KMS-11 (cell line): ENCODE measurements around the gene APBA1.
A peak's percentile ranks its signal among the peaks of the same experiment; 100 is the strongest.

ENCODE experiments used
- H2AFZ ChIP-seq: fragments of 200-600 bp; sonication (generic); 2 replicates; pipeline ENCODE4 v1.6.1; 2016; ENCODE audit warnings: antibody characterized with exemption, mixed run types, low read depth
- H3K27ac ChIP-seq: fragments of 200-600 bp; sonication (generic); 2 replicates; pipeline ENCODE4 v1.6.1; 2016; ENCODE audit warnings: mild to moderate bottlenecking, mixed run types
- H3K27me3 ChIP-seq: fragments of 200-600 bp; sonication (generic); 2 replicates; pipeline ENCODE4 v1.6.1; 2017; ENCODE audit warnings: mild to moderate bottlenecking, low read depth, mixed run types, moderate library complexity; ENCODE audit not compliant: insufficient read depth
- H3K36me3 ChIP-seq: fragments of 200-600 bp; sonication (generic); 2 replicates; pipeline ENCODE4 v1.6.1; 2017; ENCODE audit warnings: mild to moderate bottlenecking, mixed run types; ENCODE audit not compliant: insufficient read depth
- H3K4me1 ChIP-seq: fragments of 200-600 bp; sonication (generic); 2 replicates; pipeline ENCODE4 v1.6.1; 2016; ENCODE audit warnings: mild to moderate bottlenecking, low read depth, mixed run types; ENCODE audit not compliant: poor library complexity, severe bottlenecking
- H3K4me2 ChIP-seq: fragments of 200-600 bp; sonication (generic); 2 replicates; pipeline ENCODE4 v1.7.0; 2016; ENCODE audit warnings: mild to moderate bottlenecking, mixed run types
- H3K4me3 ChIP-seq: fragments of 200-600 bp; sonication (generic); IDR thresholded peaks from 2 replicates; pipeline ENCODE4 v1.6.1; 2017; ENCODE audit warnings: low read depth, low read length, mixed read lengths; ENCODE audit not compliant: insufficient read depth
- H3K79me2 ChIP-seq: fragments of 200-600 bp; sonication (generic); 2 replicates; pipeline ENCODE4 v1.6.1; 2016; ENCODE audit warnings: low read depth, mixed run types; ENCODE audit not compliant: insufficient read depth
- H3K9ac ChIP-seq: fragments of 200-600 bp; sonication (generic); 2 replicates; pipeline ENCODE4 v1.6.1; 2016; ENCODE audit warnings: mild to moderate bottlenecking, mixed run types
- H4K20me1 ChIP-seq: fragments of 200-600 bp; sonication (generic); 2 replicates; pipeline ENCODE4 v1.6.1; 2016; ENCODE audit warnings: mild to moderate bottlenecking, mixed run types; ENCODE audit not compliant: insufficient read depth
- CTCF ChIP-seq: fragments of 200-600 bp; sonication (generic); conservative IDR thresholded peaks from 2 replicates; pipeline ENCODE4 v1.6.1; 2017; ENCODE audit warnings: low read depth, mild to moderate bottlenecking, antibody characterized with exemption, low read length, moderate library complexity, mixed read lengths

Gene APBA1

GRCh38 chr9:69675563-69675962 lies 3.4 kb upstream of the APBA1 start:
- H3K79me2 ChIP-seq, result no peaks in the 10 kb centered on the region
- no peak overlapping the region for H2AFZ ChIP-seq
- H3K36me3 ChIP-seq, result no peaks in the 10 kb centered on the region
- H3K27me3 ChIP-seq, result no peaks in the 10 kb centered on the region
- H3K9ac ChIP-seq, result no peak overlapping the region
- peaks cover 8% of the 10 kb centered on the region for H3K4me1 ChIP-seq
- H3K4me2 ChIP-seq, result no peak overlapping the region
- no peak overlapping the region for H3K4me3 ChIP-seq
- H4K20me1 ChIP-seq, result no peaks in the 10 kb centered on the region
- no peak for TF ChIP-seq CTCF
- H3K27ac ChIP-seq, result no peak overlapping the region

GRCh38 chr9:69674716-69675438 lies 2.7 kb upstream of the APBA1 start:
- H3K4me2 ChIP-seq, result no peak overlapping the region
- no peaks in the 10 kb centered on the region for H3K79me2 ChIP-seq
- H3K4me3 ChIP-seq, result no peak overlapping the region
- H2AFZ ChIP-seq, result 0 out of 2 replicates have a peak overlapping the region, but pooled peaks have one; percentile 20
- H3K9ac ChIP-seq, result no peak overlapping the region
- no peaks in the 10 kb centered on the region for H3K27me3 ChIP-seq
- H4K20me1 ChIP-seq, result no peaks in the 10 kb centered on the region
- H3K27ac ChIP-seq, result no peak overlapping the region
- H3K4me1 ChIP-seq, result peaks cover 8% of the 10 kb centered on the region
- no peaks in the 10 kb centered on the region for H3K36me3 ChIP-seq
- no peak for TF ChIP-seq CTCF

GRCh38 chr9:69674112-69674685 lies 2.0 kb upstream of the APBA1 start:
- Histone ChIP-seq H2AFZ (0 out of 2 replicates have a peak overlapping the region, but pooled peaks have one; percentile 20), H3K79me2 (no peaks in the 10 kb centered on the region), H3K9ac (no peak overlapping the region), H3K27ac (no peak overlapping the region), H3K4me2 (no peak overlapping the region), H3K4me1 (peaks cover 8% of the 10 kb centered on the region), H3K27me3 (no peaks in the 10 kb centered on the region), H3K4me3 (no peak overlapping the region), H3K36me3 (no peaks in the 10 kb centered on the region), H4K20me1 (no peaks in the 10 kb centered on the region)
- TF ChIP-seq CTCF, result no peak

GRCh38 chr9:69673311-69673640 lies 1.1 kb upstream of the APBA1 start:
- no peak overlapping the region for H3K27ac ChIP-seq
- H3K27me3 ChIP-seq, result no peaks in the 10 kb centered on the region
- H2AFZ ChIP-seq, result peak overlapping the region; percentile 98
- TF ChIP-seq CTCF, result no peak
- no peaks in the 10 kb centered on the region for H3K36me3 ChIP-seq
- no peak overlapping the region for H3K4me3 ChIP-seq
- H3K9ac ChIP-seq, result peak overlapping the region; percentile 55; the same call in 1 of the 2 replicates
- no peaks in the 10 kb centered on the region for H4K20me1 ChIP-seq
- peak overlapping the region; percentile 93 for H3K4me2 ChIP-seq
- H3K4me1 ChIP-seq, result peaks cover 8% of the 10 kb centered on the region
- no peaks in the 10 kb centered on the region for H3K79me2 ChIP-seq
